Muscle layer of duodenum (tissue), 2 donors: ENCODE results near the gene ZSCAN5B.

Source experiments
- H3K27ac ChIP-seq: one replicate; pipeline ENCODE4 v1.7.0; 2013; ENCODE audit warnings: mild to moderate bottlenecking, low read length
- H3K27me3 ChIP-seq: one replicate; pipeline ENCODE4 v1.7.0; 2013; ENCODE audit warnings: low read depth, mild to moderate bottlenecking, control low read depth, low read length
- H3K36me3 ChIP-seq, 2 donors: one replicate each; pipeline ENCODE4 v1.7.0; 2013; ENCODE audit warnings: low read length in 2 of 2, control low read depth in 1 of 2, mild to moderate bottlenecking in 1 of 2; ENCODE audit not compliant: insufficient read depth in 2 of 2, control insufficient read depth in 1 of 2
- H3K4me1 ChIP-seq, 2 donors: one replicate each; pipeline ENCODE4 v1.7.0; 2013; ENCODE audit warnings: low read length in 2 of 2, mild to moderate bottlenecking in 2 of 2, control low read depth in 1 of 2, moderate library complexity in 1 of 2; ENCODE audit not compliant: insufficient read depth in 2 of 2, control insufficient read depth in 1 of 2
- H3K4me3 ChIP-seq, 2 donors: one replicate each; pipeline ENCODE4 v1.7.0; 2013; ENCODE audit warnings: low read length in 2 of 2, low read depth in 1 of 2, mild to moderate bottlenecking in 1 of 2
- H3K9me3 ChIP-seq, 2 donors: one replicate each; pipeline ENCODE4 v1.7.0; 2013; ENCODE audit warnings: low read length in 2 of 2, control low read depth in 1 of 2, mild to moderate bottlenecking in 1 of 2; ENCODE audit not compliant: control insufficient read depth in 1 of 2
- donor health status: healthy.

The ZSCAN5B gene

DNA sequence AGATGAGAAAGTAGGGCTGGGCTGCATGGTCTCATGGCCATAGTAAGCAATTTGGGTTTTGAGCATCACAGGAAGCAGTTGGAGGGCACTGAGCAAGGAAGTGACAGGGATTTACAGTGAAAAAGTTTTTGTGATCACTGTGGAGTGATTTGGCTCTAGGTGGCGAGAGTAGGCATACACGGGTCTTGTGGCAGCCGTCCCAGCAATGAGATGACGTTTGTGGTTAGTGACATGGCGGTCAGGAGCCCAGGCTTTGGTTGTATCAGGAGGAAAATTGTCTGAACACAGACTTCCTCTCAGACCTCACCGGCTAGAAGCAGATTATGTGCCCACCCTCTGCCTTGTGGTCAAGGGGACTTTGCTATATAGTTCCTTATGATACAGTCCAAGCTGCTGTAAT, 53.2 kb downstream of the ZSCAN5B start:
- Histone ChIP-seq H3K4me3 (no peak overlapping the region), H3K9me3 (no peaks in the 10 kb centered on the region), H3K27ac (no peak overlapping the region), H3K4me1 (peaks cover 10 to 14% of the 10 kb centered on the region in 2 donors), H3K27me3 (no peaks in the 10 kb centered on the region), H3K36me3 (peaks cover 8 to 31% of the 10 kb centered on the region in 2 donors)

GRCh38 chr19:56142897-56143434, 54.6 kb downstream of the ZSCAN5B start:
- Histone ChIP-seq H3K27ac (peak overlapping the region; percentile 71), H3K36me3 (peaks cover 2 to 20% of the 10 kb centered on the region in 2 donors), H3K9me3 (no peaks in the 10 kb centered on the region), H3K4me1 (peaks cover 10 to 14% of the 10 kb centered on the region in 2 donors), H3K27me3 (no peaks in the 10 kb centered on the region), H3K4me3 (no peak overlapping the region)

DNA sequence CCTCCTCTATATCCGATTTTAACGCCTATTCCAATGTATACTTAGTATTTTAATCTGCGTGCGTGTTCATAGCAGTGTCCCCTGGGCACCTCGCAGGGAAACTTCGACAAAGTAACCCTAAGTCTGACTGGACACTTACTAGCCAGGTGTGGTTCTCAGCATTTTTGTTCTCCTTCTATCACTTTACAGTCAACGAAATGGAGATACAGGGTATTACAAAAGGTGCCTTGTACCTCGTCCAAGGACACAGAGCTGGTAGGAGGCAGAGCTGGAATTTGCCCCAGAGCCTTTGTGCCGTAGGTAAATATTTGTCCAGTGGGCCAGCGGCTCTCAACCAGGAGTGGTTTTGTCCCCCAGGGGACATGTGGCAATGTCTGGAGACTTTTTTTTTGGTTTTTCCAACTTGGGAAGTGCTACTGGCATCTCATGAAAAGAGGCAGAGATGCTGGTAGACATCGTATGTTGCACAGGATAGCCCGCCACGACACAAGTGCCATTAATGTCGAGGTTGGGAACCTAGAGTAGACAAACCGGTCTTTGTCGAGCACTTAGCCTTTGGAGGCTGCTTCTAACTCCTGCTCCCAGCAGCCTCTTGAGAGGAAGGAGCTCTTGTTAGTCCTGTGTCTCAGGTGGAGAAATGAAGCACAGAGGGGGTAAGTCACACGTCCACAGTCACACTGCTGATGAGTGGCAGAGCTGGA, 55.3 kb downstream of the ZSCAN5B start:
- peak overlapping the region; percentile 71 for H3K27ac ChIP-seq
- peak overlapping the region; percentile 67 to 73 for H3K4me3 ChIP-seq

GRCh38 chr19:56141417-56141993, 56.1 kb downstream of the ZSCAN5B start:
- Histone ChIP-seq H3K27me3 (no peaks in the 10 kb centered on the region), H3K4me1 (peaks cover 10 to 14% of the 10 kb centered on the region in 2 donors), H3K27ac (peak overlapping the region; percentile 71), H3K36me3 (peaks cover 0 to 6% of the 10 kb centered on the region in 2 donors), H3K9me3 (no peaks in the 10 kb centered on the region), H3K4me3 (peak overlapping the region; percentile 67 to 73)

More for the DNA sequence above, 55.3 kb downstream of the ZSCAN5B start:
- Histone ChIP-seq H3K9me3 (no peaks in the 10 kb centered on the region), H3K27me3 (no peaks in the 10 kb centered on the region), H3K36me3 (peaks cover 0 to 13% of the 10 kb centered on the region in 2 donors), H3K4me1 (peaks cover 10 to 14% of the 10 kb centered on the region in 2 donors)

GRCh38 chr19:56140583-56141416, 56.8 kb downstream of the ZSCAN5B start, which contains the start of gene ZNF444:
TSS of gene ZNF444 (plus strand) at chr19:56141287. CDS start at chr19:56146912, 5,625 bp downstream.
- Histone ChIP-seq H3K4me1 (peaks cover 10 to 14% of the 10 kb centered on the region in 2 donors), H3K27me3 (no peaks in the 10 kb centered on the region), H3K27ac (peak within 1 kb of the TSS; percentile 81), H3K4me3 (peak within 1 kb of the TSS; percentile 73 to 82), H3K9me3 (no peaks in the 10 kb centered on the region), H3K36me3 (peaks cover 0 to 2% of the 10 kb centered on the region in 2 donors)

DNA sequence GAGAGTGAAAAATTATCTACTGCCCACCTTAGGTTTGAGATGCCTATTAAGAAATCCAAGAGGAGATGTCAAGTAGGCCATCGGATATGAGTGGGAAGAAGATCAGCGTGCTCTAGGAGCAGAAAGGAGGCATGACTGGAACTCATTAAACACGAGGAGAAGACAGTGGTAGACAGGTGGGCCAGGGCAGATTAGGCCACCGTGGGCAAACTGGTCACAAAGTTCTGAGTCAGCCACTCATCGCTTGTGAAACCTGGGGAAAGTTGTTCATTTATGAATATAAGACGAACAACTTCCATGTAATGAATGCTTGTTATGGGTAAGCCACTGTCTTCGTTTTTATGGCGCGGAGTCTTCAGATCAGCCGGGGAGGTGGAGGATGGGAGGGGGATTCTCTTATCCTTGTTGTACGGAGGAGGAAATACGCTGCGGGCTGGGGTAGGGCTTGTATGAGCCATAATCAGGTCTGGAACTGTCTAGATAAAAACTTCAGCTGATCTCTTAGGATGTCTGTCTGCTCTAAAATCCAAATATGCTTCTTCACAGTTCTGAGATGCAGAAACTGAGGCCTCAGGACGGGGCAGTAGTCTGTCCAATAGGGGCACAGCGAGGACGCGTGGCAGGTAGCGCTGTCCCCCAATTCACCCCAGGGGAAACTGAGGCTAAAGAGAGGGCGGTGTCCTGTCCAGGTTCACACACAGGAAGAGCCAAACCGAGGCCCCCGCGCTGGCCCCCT, 57.6 kb downstream of the ZSCAN5B start:
- no peaks in the 10 kb centered on the region for H3K9me3 ChIP-seq
- H3K4me3 ChIP-seq, result peak overlapping the region; percentile 73 to 82
- peaks cover 10 to 14% of the 10 kb centered on the region in 2 donors for H3K4me1 ChIP-seq
- H3K27me3 ChIP-seq, result no peaks in the 10 kb centered on the region
- H3K36me3 ChIP-seq, result no peaks in the 10 kb centered on the region
- peak overlapping the region; percentile 81 for H3K27ac ChIP-seq
